ENCODE data around the gene MPLKIP. TPM values are rescaled to one million over a fixed set of nuclear protein-coding genes. Genes with fewer than 3 reads are reported as not detected.
"Not testable (repeated sequence)": the region's sequence is repeated elsewhere in the genome, so short reads cannot be mapped to it uniquely, and the experiment has no call there.

The MPLKIP gene
- total and polyA plus RNA-seq, 2 donors (not counting 1 experiment from before 2014, with no cell fraction given), result 22.6 to 22.8 TPM

GRCh38 chr7:40156988-40157387 lies 22.6 kb upstream of the MPLKIP start:
- Histone ChIP-seq H3K4me2 (ENCODE audit: extremely low read depth, insufficient read depth, low read length) (no peak overlapping the region), H3K4me3 (replicated peaks in 1 of 4; ENCODE audit: control extremely low read depth in 1 of 4, insufficient read depth in 1 of 4, low read depth in 3 of 4, low read length in 4 of 4) (no peak overlapping the region), H3K9ac (ENCODE audit: insufficient read depth, low read length) (no peak overlapping the region), H3K27ac (ENCODE audit: insufficient read depth, low read length) (no peak overlapping the region), H3K4me1 (ENCODE audit: control insufficient read depth, extremely low read depth, insufficient read depth, low read length) (no peaks in the 10 kb centered on the region), H3K9me3 (ENCODE audit: control insufficient read depth, insufficient read depth, low read depth, low read length) (no peaks in the 10 kb centered on the region), H3K27me3 (ENCODE audit: control insufficient read depth, insufficient read depth, low read length) (no peaks in the 10 kb centered on the region), H3K36me3 (ENCODE audit: control insufficient read depth, insufficient read depth, low read length) (no peaks in the 10 kb centered on the region), H3K79me2 (ENCODE audit: control insufficient read depth, insufficient read depth, low read length) (no peaks in the 10 kb centered on the region), H4K20me1 (ENCODE audit: control insufficient read depth, extremely low read depth, insufficient read depth, low read length) (no peaks in the 10 kb centered on the region), H2AFZ (ENCODE audit: low read length) (no peak overlapping the region)
- TF ChIP-seq EZH2 (IDR thresholded peaks at IDR 0.05; ENCODE audit: low read length, missing control alignments), result no peak
- TF ChIP-seq CTCF (conservative IDR thresholded peaks at IDR 0.05 in 1 of 2, IDR thresholded peaks at IDR 0.05 in 1 of 2; ENCODE audit: low read depth in 1 of 2, low read length in 2 of 2), result no peak
- no peak for DNase-seq (ENCODE audit: low read depth in 2 of 2)

GRCh38 chr7:40151504-40151903 lies 17.1 kb upstream of the MPLKIP start:
- TF ChIP-seq CTCF (conservative IDR thresholded peaks at IDR 0.05 in 1 of 2, IDR thresholded peaks at IDR 0.05 in 1 of 2; ENCODE audit: low read depth in 1 of 2, low read length in 2 of 2) (no peak), EZH2 (IDR thresholded peaks at IDR 0.05; ENCODE audit: low read length, missing control alignments) (no peak)
- no peak overlapping the region for H3K27ac ChIP-seq (ENCODE audit: insufficient read depth, low read length)
- H3K4me1 ChIP-seq (ENCODE audit: control insufficient read depth, extremely low read depth, insufficient read depth, low read length), result no peaks in the 10 kb centered on the region
- H3K9me3 ChIP-seq (ENCODE audit: control insufficient read depth, insufficient read depth, low read depth, low read length), result no peaks in the 10 kb centered on the region
- H3K36me3 ChIP-seq (ENCODE audit: control insufficient read depth, insufficient read depth, low read length), result no peaks in the 10 kb centered on the region
- no peak overlapping the region for H3K9ac ChIP-seq (ENCODE audit: insufficient read depth, low read length)
- no peak overlapping the region for H2AFZ ChIP-seq (ENCODE audit: low read length)
- H3K79me2 ChIP-seq (ENCODE audit: control insufficient read depth, insufficient read depth, low read length), result no peaks in the 10 kb centered on the region
- H4K20me1 ChIP-seq (ENCODE audit: control insufficient read depth, extremely low read depth, insufficient read depth, low read length), result no peaks in the 10 kb centered on the region
- no peak overlapping the region for H3K4me3 ChIP-seq (replicated peaks in 1 of 4; ENCODE audit: control extremely low read depth in 1 of 4, insufficient read depth in 1 of 4, low read depth in 3 of 4, low read length in 4 of 4)
- no peak for DNase-seq (ENCODE audit: low read depth in 2 of 2)
- no peaks in the 10 kb centered on the region for H3K27me3 ChIP-seq (ENCODE audit: control insufficient read depth, insufficient read depth, low read length)
- H3K4me2 ChIP-seq (ENCODE audit: extremely low read depth, insufficient read depth, low read length), result no peak overlapping the region

GRCh38 chr7:40148671-40149070 lies 14.2 kb upstream of the MPLKIP start:
- DNase-seq (ENCODE audit: low read depth in 2 of 2), result no peak
- no peak overlapping the region for H2AFZ ChIP-seq (ENCODE audit: low read length)
- H3K9ac ChIP-seq (ENCODE audit: insufficient read depth, low read length), result no peak overlapping the region
- no peak overlapping the region for H3K4me3 ChIP-seq (replicated peaks in 1 of 4; ENCODE audit: control extremely low read depth in 1 of 4, insufficient read depth in 1 of 4, low read depth in 3 of 4, low read length in 4 of 4)
- H3K4me2 ChIP-seq (ENCODE audit: extremely low read depth, insufficient read depth, low read length), result no peak overlapping the region
- H3K4me1 ChIP-seq (ENCODE audit: control insufficient read depth, extremely low read depth, insufficient read depth, low read length), result no peaks in the 10 kb centered on the region
- H3K79me2 ChIP-seq (ENCODE audit: control insufficient read depth, insufficient read depth, low read length), result no peaks in the 10 kb centered on the region
- no peaks in the 10 kb centered on the region for H3K36me3 ChIP-seq (ENCODE audit: control insufficient read depth, insufficient read depth, low read length)
- no peak overlapping the region for H3K27ac ChIP-seq (ENCODE audit: insufficient read depth, low read length)
- no peaks in the 10 kb centered on the region for H4K20me1 ChIP-seq (ENCODE audit: control insufficient read depth, extremely low read depth, insufficient read depth, low read length)
- H3K9me3 ChIP-seq (ENCODE audit: control insufficient read depth, insufficient read depth, low read depth, low read length), result no peaks in the 10 kb centered on the region
- no peaks in the 10 kb centered on the region for H3K27me3 ChIP-seq (ENCODE audit: control insufficient read depth, insufficient read depth, low read length)
- TF ChIP-seq EZH2 (IDR thresholded peaks at IDR 0.05; ENCODE audit: low read length, missing control alignments) (no peak), CTCF (conservative IDR thresholded peaks at IDR 0.05 in 1 of 2, IDR thresholded peaks at IDR 0.05 in 1 of 2; ENCODE audit: low read depth in 1 of 2, low read length in 2 of 2) (no peak)

GRCh38 chr7:40148247-40148580 lies 13.8 kb upstream of the MPLKIP start:
- H3K9ac ChIP-seq (ENCODE audit: insufficient read depth, low read length); H3K4me1 ChIP-seq (ENCODE audit: control insufficient read depth, extremely low read depth, insufficient read depth, low read length); H3K36me3 ChIP-seq (ENCODE audit: control insufficient read depth, insufficient read depth, low read length); H3K4me3 ChIP-seq (replicated peaks in 1 of 4; ENCODE audit: control extremely low read depth in 1 of 4, insufficient read depth in 1 of 4, low read depth in 3 of 4, low read length in 4 of 4); H3K79me2 ChIP-seq (ENCODE audit: control insufficient read depth, insufficient read depth, low read length); DNase-seq (ENCODE audit: low read depth in 2 of 2); H3K27ac ChIP-seq (ENCODE audit: insufficient read depth, low read length); H2AFZ ChIP-seq (ENCODE audit: low read length); H3K27me3 ChIP-seq (ENCODE audit: control insufficient read depth, insufficient read depth, low read length); H3K9me3 ChIP-seq (ENCODE audit: control insufficient read depth, insufficient read depth, low read depth, low read length); H3K4me2 ChIP-seq (ENCODE audit: extremely low read depth, insufficient read depth, low read length); H4K20me1 ChIP-seq (ENCODE audit: control insufficient read depth, extremely low read depth, insufficient read depth, low read length): not testable (repeated sequence)

Measured in fibroblast of lung (primary cell).